ENCODE results near the gene RUNX1. TPM values are rescaled to one million over a fixed set of nuclear protein-coding genes. Genes with fewer than 3 reads are reported as not detected.
"Not testable (repeated sequence)": the region's sequence is repeated elsewhere in the genome, so short reads cannot be mapped to it uniquely, and the experiment has no call there.

Gene RUNX1
- total RNA-seq, 1 experiment from 2014 or later: 86.2 TPM

GRCh38 chr21:34997294-34997693 is 51.8 kb downstream of the RUNX1 start:
- ChIA-PET POLR2A (no interaction called here), CTCF (no interaction called here)
- Mint-ChIP-seq H3K4me3 (ENCODE audit: unreplicated experiment) (no peak overlapping the region), H3K27me3 (ENCODE audit: insufficient read depth, unreplicated experiment) (no peaks in the 10 kb centered on the region), H3K4me1 (ENCODE audit: insufficient read depth, unreplicated experiment) (no peaks in the 10 kb centered on the region), H3K36me3 (ENCODE audit: insufficient read depth, unreplicated experiment) (no peaks in the 10 kb centered on the region), H3K9me3 (ENCODE audit: unreplicated experiment) (no peaks in the 10 kb centered on the region), H3K27ac (ENCODE audit: low read depth, unreplicated experiment) (no peak overlapping the region)
- intact Hi-C loops (cut with micrococcal nuclease): no loop called here
- no peak for DNase-seq (ENCODE audit: unreplicated experiment)
- no TSS peak for BruUV-seq (replicated peaks)
- no peak for TF ChIP-seq CTCF (IDR thresholded peaks at IDR 0.05; ENCODE audit: unreplicated experiment)

- Mint-ChIP-seq H3K27me3 (ENCODE audit: insufficient read depth, unreplicated experiment) (no peaks in the 10 kb centered on the region), H3K4me3 (ENCODE audit: unreplicated experiment) (no peak overlapping the region), H3K27ac (ENCODE audit: low read depth, unreplicated experiment) (no peak overlapping the region)
These were observed 52.6 kb downstream of the RUNX1 start for GRCh38 chr21:34996304-34997101.

GRCh38 chr21:34995979-34996303 is 53.2 kb downstream of the RUNX1 start:
- intact Hi-C loops (cut with micrococcal nuclease): no loop called here
- Mint-ChIP-seq H3K36me3 (ENCODE audit: insufficient read depth, unreplicated experiment) (peaks cover 6% of the 10 kb centered on the region), H3K27me3 (ENCODE audit: insufficient read depth, unreplicated experiment) (no peaks in the 10 kb centered on the region), H3K4me1 (ENCODE audit: insufficient read depth, unreplicated experiment) (no peaks in the 10 kb centered on the region), H3K4me3 (ENCODE audit: unreplicated experiment) (no peak overlapping the region), H3K9me3 (ENCODE audit: unreplicated experiment) (no peaks in the 10 kb centered on the region), H3K27ac (ENCODE audit: low read depth, unreplicated experiment) (no peak overlapping the region)
- CTCF ChIA-PET: interaction anchor here (0.8 kb wide), 1 partner anchor 13 kb away, joined by 3 read pairs; no protein-coding TSS in a partner anchor
- POLR2A ChIA-PET: interaction anchor here (0.6 kb wide), 1 partner anchor 21 kb away, joined by 3 read pairs; no protein-coding TSS in a partner anchor
- TF ChIP-seq CTCF (IDR thresholded peaks at IDR 0.05; ENCODE audit: unreplicated experiment): no peak
- no peak for DNase-seq (ENCODE audit: unreplicated experiment)
- no TSS peak for BruUV-seq (replicated peaks)

More at GRCh38 chr21:34996304-34997101, 52.6 kb downstream of the RUNX1 start:
- Mint-ChIP-seq H3K4me1 (ENCODE audit: insufficient read depth, unreplicated experiment) (no peaks in the 10 kb centered on the region), H3K36me3 (ENCODE audit: insufficient read depth, unreplicated experiment) (peaks cover under 1% of the 10 kb centered on the region), H3K9me3 (ENCODE audit: unreplicated experiment) (no peaks in the 10 kb centered on the region)
- CTCF ChIA-PET: interaction anchor here (0.8 kb wide), 1 partner anchor 13 kb away, joined by 3 read pairs; no protein-coding TSS in a partner anchor
- DNase-seq (ENCODE audit: unreplicated experiment): no peak
- TF ChIP-seq CTCF (IDR thresholded peaks at IDR 0.05; ENCODE audit: unreplicated experiment): no peak
- POLR2A ChIA-PET: interaction anchor here (0.6 kb wide), 1 partner anchor 22 kb away, joined by 3 read pairs; no protein-coding TSS in a partner anchor
- no TSS peak for BruUV-seq (replicated peaks)
- intact Hi-C loops (cut with micrococcal nuclease): no loop called here

- no TSS peak for BruUV-seq (replicated peaks)
- Mint-ChIP-seq H3K4me3 (ENCODE audit: unreplicated experiment) (no peak overlapping the region), H3K9me3 (ENCODE audit: unreplicated experiment) (no peaks in the 10 kb centered on the region), H3K27ac (ENCODE audit: low read depth, unreplicated experiment) (no peak overlapping the region), H3K36me3 (ENCODE audit: insufficient read depth, unreplicated experiment) (peaks cover 6% of the 10 kb centered on the region), H3K4me1 (ENCODE audit: insufficient read depth, unreplicated experiment) (no peaks in the 10 kb centered on the region), H3K27me3 (ENCODE audit: insufficient read depth, unreplicated experiment) (no peaks in the 10 kb centered on the region)
- intact Hi-C loops (cut with micrococcal nuclease): no loop called here
- TF ChIP-seq CTCF (IDR thresholded peaks at IDR 0.05; ENCODE audit: unreplicated experiment): no peak
- ChIA-PET POLR2A (no interaction called here), CTCF (interaction anchor here (0.8 kb wide), 1 partner anchor 12 kb away, joined by 3 read pairs; no protein-coding TSS in a partner anchor)
- DNase-seq (ENCODE audit: unreplicated experiment): no peak
These were observed 54.1 kb downstream of the RUNX1 start for GRCh38 chr21:34994766-34995631.

GRCh38 chr21:34993521-34993921 is 55.6 kb downstream of the RUNX1 start:
- H3K4me3 Mint-ChIP-seq (ENCODE audit: unreplicated experiment); intact Hi-C loops (cut with micrococcal nuclease); H3K27me3 Mint-ChIP-seq (ENCODE audit: insufficient read depth, unreplicated experiment); DNase-seq (ENCODE audit: unreplicated experiment); H3K27ac Mint-ChIP-seq (ENCODE audit: low read depth, unreplicated experiment); H3K4me1 Mint-ChIP-seq (ENCODE audit: insufficient read depth, unreplicated experiment); CTCF ChIA-PET; BruUV-seq (replicated peaks); H3K9me3 Mint-ChIP-seq (ENCODE audit: unreplicated experiment); H3K36me3 Mint-ChIP-seq (ENCODE audit: insufficient read depth, unreplicated experiment): not testable (repeated sequence)
- POLR2A ChIA-PET: interaction anchor here (0.9 kb wide), 1 partner anchor 11 kb away, joined by 4 read pairs; no protein-coding TSS in a partner anchor
